ENCODE measurements around the gene HOXA4.

HOXA4 gene

GRCh38 chr7:27145914-27146412 lies 15.4 kb upstream of the HOXA4 start:
- Histone ChIP-seq H3K27ac (ENCODE audit: low read length, poor library complexity, severe bottlenecking) (no peak overlapping the region), H4K8ac (ENCODE audit: low read length) (no peak overlapping the region), H2BK120ac (ENCODE audit: low read depth, low read length) (no peak overlapping the region), H2BK5ac (ENCODE audit: low read depth, low read length, poor library complexity, severe bottlenecking) (no peak overlapping the region), H2BK15ac (ENCODE audit: low read depth, poor library complexity, severe bottlenecking) (no peak overlapping the region), H3K79me1 (replicated peaks; ENCODE audit: low read length, poor library complexity, severe bottlenecking) (peaks cover 19% of the 10 kb centered on the region), H3K9me3 (ENCODE audit: control insufficient read depth, low read length) (no peaks in the 10 kb centered on the region), H3K18ac (ENCODE audit: low read depth in 1 of 2, low read length in 2 of 2) (no peak overlapping the region), H4K91ac (ENCODE audit: low read length) (no peak overlapping the region), H3K4me2 (ENCODE audit: low read length, poor library complexity, severe bottlenecking) (no peak overlapping the region), H3K9ac (ENCODE audit: low read length) (peak overlapping the region; percentile 90), H3K4me3 (ENCODE audit: insufficient read depth in 1 of 2, low read depth in 1 of 2, low read length in 2 of 2) (peak overlapping the region in 1 of 2 experiments; percentile 82), H3K23ac (ENCODE audit: low read length in 2 of 2) (no peak overlapping the region), H2AK5ac (ENCODE audit: low read length, severe bottlenecking) (no peak overlapping the region), H2BK12ac (ENCODE audit: low read length in 2 of 2) (no peak overlapping the region), H3K14ac (ENCODE audit: low read length in 2 of 2) (no peak overlapping the region), H3K4me1 (ENCODE audit: control insufficient read depth, insufficient read depth, low read depth, low read length) (peaks cover 14% of the 10 kb centered on the region), H3K4ac (ENCODE audit: low read depth in 1 of 2, low read length in 2 of 2) (no peak overlapping the region), H3K27me3 (ENCODE audit: control insufficient read depth in 1 of 2, insufficient read depth in 1 of 2, low read length in 2 of 2) (peaks cover 0 to 13% of the 10 kb centered on the region in 2 experiments), H2AFZ (ENCODE audit: low read depth, low read length) (no peak overlapping the region), H3K36me3 (ENCODE audit: control insufficient read depth in 1 of 2, insufficient read depth in 2 of 2, low read depth in 1 of 2, low read length in 2 of 2) (peaks cover 19 to 26% of the 10 kb centered on the region in 2 experiments)
- DNase-seq = no peak
- 83% methylated on average over 11 of the region's 11 CpGs for WGBS

DNA sequence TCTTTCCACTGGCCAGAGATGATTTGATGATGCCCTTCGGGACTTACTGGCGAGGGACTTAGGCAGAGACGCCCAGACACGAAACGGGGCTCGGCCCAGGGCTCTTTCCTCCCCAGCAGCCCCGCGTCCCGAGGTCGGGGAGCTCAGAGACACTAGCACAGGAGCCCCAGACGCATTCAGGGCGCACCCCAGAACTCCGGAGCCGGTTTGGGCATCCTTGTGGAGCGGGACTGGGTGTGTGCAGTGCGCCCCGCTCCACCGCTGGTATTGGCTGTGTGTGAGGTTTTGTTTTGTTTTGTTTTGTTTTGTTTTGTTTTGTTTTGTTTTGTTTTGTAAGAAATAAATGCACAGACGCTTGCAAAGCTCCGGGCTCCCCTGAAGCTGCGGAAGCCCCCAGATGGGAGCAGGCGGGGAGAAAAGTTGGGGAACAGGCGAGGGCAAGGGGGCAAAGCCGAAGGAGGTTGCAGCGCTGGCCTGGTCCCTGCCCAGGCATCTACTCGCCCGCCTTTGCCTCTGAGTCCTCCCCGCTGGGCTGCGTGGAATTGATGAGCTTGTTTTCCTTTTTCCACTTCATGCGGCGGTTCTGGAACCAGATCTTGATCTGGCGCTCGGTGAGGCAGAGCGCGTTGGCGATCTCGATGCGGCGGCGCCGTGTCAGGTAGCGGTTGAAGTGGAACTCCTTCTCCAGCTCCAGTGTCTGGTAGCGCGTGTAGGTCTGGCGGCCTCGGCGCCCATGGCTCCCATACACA lies 14.8 kb upstream of the HOXA4 start:
- Histone ChIP-seq H3K4ac (ENCODE audit: low read depth in 1 of 2, low read length in 2 of 2) (no peak overlapping the region), H3K4me3 (ENCODE audit: insufficient read depth in 1 of 2, low read depth in 1 of 2, low read length in 2 of 2) (peak overlapping the region in 1 of 2 experiments; percentile 82), H3K27ac (ENCODE audit: low read length, poor library complexity, severe bottlenecking) (no peak overlapping the region), H2BK120ac (ENCODE audit: low read depth, low read length) (no peak overlapping the region), H3K4me1 (ENCODE audit: control insufficient read depth, insufficient read depth, low read depth, low read length) (peaks cover 11% of the 10 kb centered on the region), H3K9me3 (ENCODE audit: control insufficient read depth, low read length) (no peaks in the 10 kb centered on the region), H4K91ac (ENCODE audit: low read length) (no peak overlapping the region), H2AK5ac (ENCODE audit: low read length, severe bottlenecking) (no peak overlapping the region), H4K8ac (ENCODE audit: low read length) (no peak overlapping the region), H2BK5ac (ENCODE audit: low read depth, low read length, poor library complexity, severe bottlenecking) (no peak overlapping the region), H3K18ac (ENCODE audit: low read depth in 1 of 2, low read length in 2 of 2) (no peak overlapping the region), H2BK15ac (ENCODE audit: low read depth, poor library complexity, severe bottlenecking) (no peak overlapping the region), H3K4me2 (ENCODE audit: low read length, poor library complexity, severe bottlenecking) (no peak overlapping the region), H3K79me1 (replicated peaks; ENCODE audit: low read length, poor library complexity, severe bottlenecking) (peaks cover 18% of the 10 kb centered on the region), H2BK12ac (ENCODE audit: low read length in 2 of 2) (no peak overlapping the region), H3K36me3 (ENCODE audit: control insufficient read depth in 1 of 2, insufficient read depth in 2 of 2, low read depth in 1 of 2, low read length in 2 of 2) (peaks cover 14 to 33% of the 10 kb centered on the region in 2 experiments), H3K14ac (ENCODE audit: low read length in 2 of 2) (no peak overlapping the region), H3K9ac (ENCODE audit: low read length) (peak overlapping the region; percentile 90), H3K27me3 (ENCODE audit: control insufficient read depth in 1 of 2, insufficient read depth in 1 of 2, low read length in 2 of 2) (peaks cover 0 to 13% of the 10 kb centered on the region in 2 experiments), H2AFZ (ENCODE audit: low read depth, low read length) (no peak overlapping the region), H3K23ac (ENCODE audit: low read length in 2 of 2) (no peak overlapping the region)
- WGBS = 83% methylated on average over 47 of the region's 47 CpGs
- DNase-seq = no peak

DNA sequence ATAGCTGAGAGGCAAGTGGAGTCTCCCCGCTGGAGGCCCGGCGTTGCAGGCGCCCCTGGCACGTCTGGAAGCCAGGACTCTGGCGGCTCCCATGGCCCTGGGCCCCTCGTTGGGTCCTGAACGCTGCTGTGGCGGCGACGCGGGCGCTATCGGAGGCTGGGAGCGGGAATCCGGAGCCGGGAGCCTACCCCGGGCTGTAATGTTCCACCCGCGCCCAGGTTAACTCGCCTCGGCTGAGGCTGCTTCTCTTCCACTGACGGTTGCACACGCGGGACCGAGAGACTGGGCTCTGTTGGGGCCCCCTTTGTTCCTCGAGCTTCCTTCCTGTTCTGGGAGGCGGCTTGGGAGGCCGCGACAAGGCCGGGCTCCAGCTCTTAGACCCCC lies 14.2 kb upstream of the HOXA4 start:
- H3K18ac ChIP-seq (ENCODE audit: low read depth in 1 of 2, low read length in 2 of 2) = no peak overlapping the region
- no peak overlapping the region for H4K91ac ChIP-seq (ENCODE audit: low read length)
- H3K9me3 ChIP-seq (ENCODE audit: control insufficient read depth, low read length) = no peaks in the 10 kb centered on the region
- peaks cover 11% of the 10 kb centered on the region for H3K4me1 ChIP-seq (ENCODE audit: control insufficient read depth, insufficient read depth, low read depth, low read length)
- peak overlapping the region in 1 of 2 experiments; percentile 82 for H3K4me3 ChIP-seq (ENCODE audit: insufficient read depth in 1 of 2, low read depth in 1 of 2, low read length in 2 of 2)
- H3K4me2 ChIP-seq (ENCODE audit: low read length, poor library complexity, severe bottlenecking) = no peak overlapping the region
- no peak overlapping the region for H2AK5ac ChIP-seq (ENCODE audit: low read length, severe bottlenecking)
- H3K36me3 ChIP-seq (ENCODE audit: control insufficient read depth in 1 of 2, insufficient read depth in 2 of 2, low read depth in 1 of 2, low read length in 2 of 2) = peaks cover 14 to 38% of the 10 kb centered on the region in 2 experiments
- H3K14ac ChIP-seq (ENCODE audit: low read length in 2 of 2) = no peak overlapping the region
- H2BK12ac ChIP-seq (ENCODE audit: low read length in 2 of 2) = no peak overlapping the region
- H3K27me3 ChIP-seq (ENCODE audit: control insufficient read depth in 1 of 2, insufficient read depth in 1 of 2, low read length in 2 of 2) = peaks cover 0 to 13% of the 10 kb centered on the region in 2 experiments
- no peak overlapping the region for H3K4ac ChIP-seq (ENCODE audit: low read depth in 1 of 2, low read length in 2 of 2)
- peaks cover 16% of the 10 kb centered on the region for H3K79me1 ChIP-seq (replicated peaks; ENCODE audit: low read length, poor library complexity, severe bottlenecking)
- WGBS = 63% methylated on average over 31 of the region's 31 CpGs
- H3K23ac ChIP-seq (ENCODE audit: low read length in 2 of 2) = no peak overlapping the region
- H2AFZ ChIP-seq (ENCODE audit: low read depth, low read length) = no peak overlapping the region
- DNase-seq = no peak
- no peak overlapping the region for H3K27ac ChIP-seq (ENCODE audit: low read length, poor library complexity, severe bottlenecking)
- H3K9ac ChIP-seq (ENCODE audit: low read length) = peak overlapping the region; percentile 90
- H4K8ac ChIP-seq (ENCODE audit: low read length) = no peak overlapping the region
- H2BK5ac ChIP-seq (ENCODE audit: low read depth, low read length, poor library complexity, severe bottlenecking) = no peak overlapping the region
- H2BK15ac ChIP-seq (ENCODE audit: low read depth, poor library complexity, severe bottlenecking) = no peak overlapping the region
- no peak overlapping the region for H2BK120ac ChIP-seq (ENCODE audit: low read depth, low read length)

DNA sequence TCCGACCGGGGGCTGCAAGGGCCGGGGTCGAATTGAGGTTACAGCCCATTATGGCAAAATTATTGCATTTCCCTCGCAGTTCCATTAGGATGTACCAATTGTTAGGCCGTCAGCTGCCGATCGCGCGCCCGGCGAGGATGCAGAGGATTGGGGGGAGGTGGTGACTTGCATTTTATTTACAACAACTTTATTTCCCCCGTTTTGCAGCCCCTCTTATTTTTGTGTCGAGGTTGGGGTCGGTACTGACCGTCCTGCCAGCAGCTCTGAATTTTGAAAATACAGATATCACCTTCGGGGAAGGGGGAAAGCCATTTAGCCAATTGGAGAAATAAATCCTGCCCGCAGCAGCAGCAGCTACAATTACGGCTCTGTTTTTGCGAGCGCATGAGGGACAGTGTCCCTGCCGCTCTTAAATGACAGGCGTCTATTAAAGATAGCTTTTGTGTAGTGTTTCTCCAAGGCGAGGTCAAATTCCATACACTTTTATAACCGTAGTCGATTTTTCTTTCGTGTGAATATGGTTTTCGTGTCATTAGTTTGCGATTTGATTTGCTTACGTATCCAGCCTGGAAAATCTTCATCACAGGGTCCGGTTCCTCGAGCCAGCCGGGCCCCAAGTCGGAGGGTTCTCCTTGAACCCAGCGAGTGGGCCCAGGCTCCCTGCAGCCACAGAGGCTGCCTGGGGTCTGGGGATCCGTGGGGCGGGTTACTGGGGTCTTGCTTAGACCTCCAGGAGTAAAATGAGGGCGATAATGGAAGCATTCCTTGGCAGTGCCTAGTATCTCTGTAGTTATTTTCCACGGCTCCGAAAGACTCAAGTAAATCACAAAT lies 13.6 kb upstream of the HOXA4 start:
- no peak overlapping the region for H2BK15ac ChIP-seq (ENCODE audit: low read depth, poor library complexity, severe bottlenecking)
- no peak overlapping the region for H4K8ac ChIP-seq (ENCODE audit: low read length)
- H3K4me3 ChIP-seq (ENCODE audit: insufficient read depth in 1 of 2, low read depth in 1 of 2, low read length in 2 of 2) = peak overlapping the region in 1 of 2 experiments; percentile 82
- peaks cover 0 to 13% of the 10 kb centered on the region in 2 experiments for H3K27me3 ChIP-seq (ENCODE audit: control insufficient read depth in 1 of 2, insufficient read depth in 1 of 2, low read length in 2 of 2)
- no peak overlapping the region for H3K27ac ChIP-seq (ENCODE audit: low read length, poor library complexity, severe bottlenecking)
- no peak overlapping the region for H2BK5ac ChIP-seq (ENCODE audit: low read depth, low read length, poor library complexity, severe bottlenecking)
- no peak overlapping the region for H3K18ac ChIP-seq (ENCODE audit: low read depth in 1 of 2, low read length in 2 of 2)
- no peaks in the 10 kb centered on the region for H3K9me3 ChIP-seq (ENCODE audit: control insufficient read depth, low read length)
- H3K4ac ChIP-seq (ENCODE audit: low read depth in 1 of 2, low read length in 2 of 2) = no peak overlapping the region
- H3K14ac ChIP-seq (ENCODE audit: low read length in 2 of 2) = no peak overlapping the region
- no peak overlapping the region for H2AK5ac ChIP-seq (ENCODE audit: low read length, severe bottlenecking)
- H2AFZ ChIP-seq (ENCODE audit: low read depth, low read length) = peak overlapping the region; percentile 30
- no peak overlapping the region for H3K23ac ChIP-seq (ENCODE audit: low read length in 2 of 2)
- H3K9ac ChIP-seq (ENCODE audit: low read length) = peak overlapping the region; percentile 90
- peaks cover 11% of the 10 kb centered on the region for H3K4me1 ChIP-seq (ENCODE audit: control insufficient read depth, insufficient read depth, low read depth, low read length)
- H2BK120ac ChIP-seq (ENCODE audit: low read depth, low read length) = no peak overlapping the region
- H2BK12ac ChIP-seq (ENCODE audit: low read length in 2 of 2) = no peak overlapping the region
- H4K91ac ChIP-seq (ENCODE audit: low read length) = no peak overlapping the region
- 63% methylated on average over 32 of the region's 40 CpGs for whole genome bisulfite sequencing
- peak overlapping the region; percentile 49 for H3K4me2 ChIP-seq (ENCODE audit: low read length, poor library complexity, severe bottlenecking)
- peaks cover 14 to 40% of the 10 kb centered on the region in 2 experiments for H3K36me3 ChIP-seq (ENCODE audit: control insufficient read depth in 1 of 2, insufficient read depth in 2 of 2, low read depth in 1 of 2, low read length in 2 of 2)
- no peak for DNase-seq
- peaks cover 16% of the 10 kb centered on the region for H3K79me1 ChIP-seq (replicated peaks; ENCODE audit: low read length, poor library complexity, severe bottlenecking)
